ENCODE results near the gene ARGLU1.

ARGLU1 gene

DNA sequence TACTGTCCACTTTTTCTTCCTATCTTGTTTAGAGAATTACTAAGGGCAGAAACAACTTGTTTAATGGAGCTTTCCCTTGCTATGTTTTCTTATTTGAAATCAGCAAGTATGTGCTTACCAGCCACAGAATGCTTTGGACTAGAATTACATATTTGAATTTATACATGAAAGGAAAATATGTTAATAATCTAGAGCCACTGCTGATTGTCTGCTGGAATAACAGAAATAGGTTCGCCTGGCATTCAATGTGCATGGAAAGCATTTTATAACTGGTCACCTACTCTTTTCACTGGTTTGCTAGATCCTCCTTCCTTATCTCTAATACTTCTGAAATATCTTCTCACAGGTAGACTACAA, 40.5 kb downstream of the ARGLU1 start:
- no peak overlapping the region for H3K4me3 ChIP-seq (ENCODE audit: low read depth in 1 of 2, low read length in 1 of 2)
- TF ChIP-seq, protein P1, sequence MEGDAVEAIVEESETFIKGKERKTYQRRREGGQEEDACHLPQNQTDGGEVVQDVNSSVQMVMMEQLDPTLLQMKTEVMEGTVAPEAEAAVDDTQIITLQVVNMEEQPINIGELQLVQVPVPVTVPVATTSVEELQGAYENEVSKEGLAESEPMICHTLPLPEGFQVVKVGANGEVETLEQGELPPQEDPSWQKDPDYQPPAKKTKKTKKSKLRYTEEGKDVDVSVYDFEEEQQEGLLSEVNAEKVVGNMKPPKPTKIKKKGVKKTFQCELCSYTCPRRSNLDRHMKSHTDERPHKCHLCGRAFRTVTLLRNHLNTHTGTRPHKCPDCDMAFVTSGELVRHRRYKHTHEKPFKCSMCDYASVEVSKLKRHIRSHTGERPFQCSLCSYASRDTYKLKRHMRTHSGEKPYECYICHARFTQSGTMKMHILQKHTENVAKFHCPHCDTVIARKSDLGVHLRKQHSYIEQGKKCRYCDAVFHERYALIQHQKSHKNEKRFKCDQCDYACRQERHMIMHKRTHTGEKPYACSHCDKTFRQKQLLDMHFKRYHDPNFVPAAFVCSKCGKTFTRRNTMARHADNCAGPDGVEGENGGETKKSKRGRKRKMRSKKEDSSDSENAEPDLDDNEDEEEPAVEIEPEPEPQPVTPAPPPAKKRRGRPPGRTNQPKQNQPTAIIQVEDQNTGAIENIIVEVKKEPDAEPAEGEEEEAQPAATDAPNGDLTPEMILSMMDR (IDR thresholded peaks at IDR 0.05): no peak
- H3K27ac ChIP-seq: no peak overlapping the region

DNA sequence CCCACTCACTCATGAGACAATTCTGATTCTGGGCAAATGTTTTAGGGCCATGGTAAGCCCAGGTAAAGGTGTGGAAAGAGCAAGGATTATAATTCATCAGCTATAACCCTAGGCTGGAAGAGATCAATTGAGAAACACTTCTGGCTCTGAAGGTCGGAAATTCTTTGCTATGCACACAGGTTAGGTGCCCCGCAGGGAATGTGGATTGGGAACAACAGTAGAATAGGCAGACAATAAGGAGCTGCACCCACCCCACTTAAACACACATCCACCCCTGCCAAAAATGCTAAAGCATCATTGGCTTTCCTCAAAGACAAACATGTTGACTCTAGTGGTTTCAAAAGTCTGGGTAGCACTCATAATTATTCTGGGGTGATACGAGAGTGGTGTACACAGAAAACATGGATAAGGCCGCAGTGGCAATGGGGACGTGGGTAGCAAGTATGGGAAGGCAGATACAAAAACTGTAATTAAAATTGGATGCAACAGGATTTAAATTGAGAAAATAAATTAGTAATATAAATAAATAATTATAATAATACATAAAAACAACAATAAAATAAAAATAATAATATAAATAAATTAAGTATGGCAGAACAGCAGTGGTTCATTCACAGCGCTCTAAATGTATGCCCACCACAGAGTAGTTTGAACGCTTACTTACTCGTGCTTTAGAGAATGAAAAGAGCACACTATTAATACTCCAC, 41.0 kb downstream of the ARGLU1 start:
- Histone ChIP-seq H3K9me3 (no peaks in the 10 kb centered on the region), H3K27me3 (peaks cover 86% of the 10 kb centered on the region), H3K4me1 (ENCODE audit: control insufficient read depth in 1 of 2, insufficient read depth in 1 of 2, low read depth in 1 of 2, low read length in 1 of 2) (no peaks in the 10 kb centered on the region), H3K27ac (no peak overlapping the region), H3K36me3 (no peaks in the 10 kb centered on the region), H3K4me3 (ENCODE audit: low read depth in 1 of 2, low read length in 1 of 2) (no peak overlapping the region)
- TF ChIP-seq, protein P1 (IDR thresholded peaks at IDR 0.05): no peak

More for the DNA sequence above, 40.5 kb downstream of the ARGLU1 start:
- Histone ChIP-seq H3K9me3 (no peaks in the 10 kb centered on the region), H3K27me3 (peaks cover 86% of the 10 kb centered on the region), H3K4me1 (ENCODE audit: control insufficient read depth in 1 of 2, insufficient read depth in 1 of 2, low read depth in 1 of 2, low read length in 1 of 2) (peaks cover 0 to under 1% of the 10 kb centered on the region in 2 experiments), H3K36me3 (no peaks in the 10 kb centered on the region)

DNA sequence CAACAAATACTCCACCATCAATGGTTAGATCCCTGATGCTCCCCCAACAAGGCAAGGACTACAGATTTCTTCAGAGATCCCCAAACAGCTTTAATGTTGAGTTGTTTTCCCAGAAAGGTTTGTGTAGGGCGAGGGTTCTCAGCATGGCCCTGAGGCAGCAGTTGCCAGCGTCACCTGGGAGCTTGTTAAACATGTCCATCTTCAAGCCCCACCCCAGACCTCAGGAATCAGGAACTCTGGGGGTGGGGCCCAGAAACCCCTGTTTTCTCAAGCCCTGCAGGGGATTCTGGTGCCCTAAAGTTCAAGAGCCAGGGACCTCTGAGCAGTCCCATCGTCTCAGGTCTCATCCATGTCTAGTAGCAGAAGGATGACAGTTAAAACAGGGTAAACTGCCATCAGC, 42.1 kb downstream of the ARGLU1 start:
- TF ChIP-seq, protein P1 (IDR thresholded peaks at IDR 0.05): no peak
- Histone ChIP-seq H3K4me3 (ENCODE audit: low read depth in 1 of 2, low read length in 1 of 2) (no peak overlapping the region), H3K4me1 (ENCODE audit: control insufficient read depth in 1 of 2, insufficient read depth in 1 of 2, low read depth in 1 of 2, low read length in 1 of 2) (no peaks in the 10 kb centered on the region), H3K36me3 (no peaks in the 10 kb centered on the region), H3K27me3 (peaks cover 83% of the 10 kb centered on the region), H3K9me3 (no peaks in the 10 kb centered on the region), H3K27ac (no peak overlapping the region)

DNA sequence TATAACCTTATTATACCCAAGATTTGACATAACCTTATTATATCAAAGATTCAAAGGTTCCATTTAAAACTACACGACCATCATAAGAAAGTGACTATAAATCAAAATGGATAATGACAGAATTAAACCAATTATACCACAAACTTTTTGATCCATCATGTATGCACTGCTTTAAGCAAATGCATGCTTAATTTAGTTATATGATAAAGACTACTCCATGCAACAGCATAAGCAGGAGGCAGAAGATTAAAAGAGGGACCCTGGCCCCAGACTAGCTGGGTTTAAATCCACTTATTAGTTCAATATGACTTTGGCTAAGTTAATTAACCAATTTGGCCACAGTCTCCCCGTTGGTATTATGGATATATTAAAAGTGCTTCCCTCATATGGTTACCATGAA, 43.8 kb downstream of the ARGLU1 start:
- TF ChIP-seq, protein P1 (IDR thresholded peaks at IDR 0.05): no peak
- H3K4me1 ChIP-seq (ENCODE audit: control insufficient read depth in 1 of 2, insufficient read depth in 1 of 2, low read depth in 1 of 2, low read length in 1 of 2): no peaks in the 10 kb centered on the region
- H3K27me3 ChIP-seq: peaks cover 73% of the 10 kb centered on the region
- no peaks in the 10 kb centered on the region for H3K9me3 ChIP-seq
- no peaks in the 10 kb centered on the region for H3K36me3 ChIP-seq
- H3K27ac ChIP-seq: no peak overlapping the region
- H3K4me3 ChIP-seq (ENCODE audit: low read depth in 1 of 2, low read length in 1 of 2): no peak overlapping the region

DNA sequence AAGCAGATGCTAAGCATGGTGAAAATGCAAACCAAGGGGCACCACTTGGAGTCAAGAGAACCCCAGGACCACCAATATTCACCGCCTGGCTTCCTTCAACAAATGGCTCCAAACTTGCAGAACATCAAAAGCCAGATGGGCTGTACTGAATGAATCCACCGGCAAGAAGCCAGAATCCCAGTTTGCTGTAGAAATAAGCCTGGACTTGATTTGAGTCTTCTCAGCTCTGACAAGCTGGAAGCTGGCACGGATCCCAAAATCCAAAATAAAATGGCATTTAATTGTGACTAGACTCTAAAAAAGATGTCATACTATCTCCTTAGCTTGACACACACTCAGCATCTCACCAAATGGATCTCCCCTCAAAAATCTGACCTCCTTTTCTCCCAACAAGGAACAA, 44.4 kb downstream of the ARGLU1 start:
- H3K27ac ChIP-seq: no peak overlapping the region
- H3K4me3 ChIP-seq (ENCODE audit: low read depth in 1 of 2, low read length in 1 of 2): no peak overlapping the region
- H3K27me3 ChIP-seq: peaks cover 68% of the 10 kb centered on the region
- TF ChIP-seq, protein P1 (IDR thresholded peaks at IDR 0.05): no peak
- H3K9me3 ChIP-seq: no peaks in the 10 kb centered on the region
- no peaks in the 10 kb centered on the region for H3K4me1 ChIP-seq (ENCODE audit: control insufficient read depth in 1 of 2, insufficient read depth in 1 of 2, low read depth in 1 of 2, low read length in 1 of 2)
- H3K36me3 ChIP-seq: no peaks in the 10 kb centered on the region

Measured in neutrophil (primary cell).